HG02623 (cell line): ENCODE data around the gene PSMG4.

Experiments
- ATAC-seq: cut with Tn5 transposase; IDR thresholded peaks from one replicate; pipeline ENCODE4 v1.9.1; 2021; ENCODE audit warnings: moderate library complexity; ENCODE audit not compliant: unreplicated experiment

Gene PSMG4

DNA sequence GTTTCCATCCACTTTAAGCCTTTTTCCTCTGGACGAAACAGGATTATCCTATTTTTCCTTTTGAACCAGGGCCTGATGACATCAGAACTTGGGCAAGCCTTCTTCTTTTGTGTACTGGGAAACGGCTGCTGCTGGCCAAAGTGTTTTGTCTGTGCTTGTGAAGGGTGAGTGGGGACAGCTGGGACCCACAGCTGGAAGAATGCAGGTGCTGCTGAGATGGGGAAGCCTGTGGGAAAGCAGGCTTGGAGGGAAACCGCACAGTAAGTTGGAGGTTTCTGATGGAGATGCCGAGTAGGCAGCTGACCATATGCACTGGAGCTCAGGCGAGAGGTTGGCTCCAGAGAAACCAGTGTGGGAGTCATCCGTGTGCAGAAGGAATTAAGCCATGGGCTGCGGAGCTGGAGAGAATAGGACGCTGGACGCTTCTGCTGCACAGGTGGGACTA lies 8.5 kb upstream of the PSMG4 start:
- ATAC-seq: no peak

DNA sequence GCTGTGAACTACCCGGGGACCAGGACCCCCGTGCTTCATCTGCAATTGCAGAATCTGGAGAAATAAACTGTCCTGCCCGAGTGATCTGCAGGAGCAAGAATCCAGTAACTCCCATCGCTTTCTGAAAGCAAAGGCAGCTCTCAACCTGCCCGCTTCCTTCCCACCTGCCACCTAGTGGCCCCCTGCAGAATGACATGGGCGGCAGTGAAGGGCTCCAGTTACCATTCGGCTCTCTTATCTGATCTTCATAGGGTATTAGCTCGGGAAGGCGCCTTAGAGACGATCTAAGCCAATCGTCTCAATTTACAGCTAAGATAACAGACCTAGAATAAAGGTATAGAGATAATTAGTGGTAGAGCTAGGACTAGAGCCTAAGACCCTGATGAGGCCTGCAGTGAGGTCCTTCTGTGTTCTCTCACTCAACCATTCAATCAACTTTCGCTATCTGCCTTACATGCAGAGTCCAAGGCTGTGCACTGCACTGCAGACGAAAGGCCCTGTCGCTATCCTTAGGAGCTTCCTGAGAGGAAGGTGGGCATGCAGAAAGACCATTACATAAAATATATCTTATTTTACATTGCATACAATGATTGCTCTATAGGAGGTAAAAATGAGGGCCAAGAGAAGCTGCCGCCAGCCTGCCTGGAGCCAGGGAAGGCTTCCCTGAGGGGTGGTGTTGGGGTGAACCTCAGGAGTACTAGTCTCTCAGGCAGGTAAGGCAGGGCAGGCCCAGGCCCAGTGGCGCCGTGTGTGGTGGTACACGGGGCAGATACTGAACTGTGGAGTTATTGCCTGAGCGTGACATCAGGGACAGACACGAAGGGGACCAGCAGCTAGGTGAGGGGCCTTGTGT lies 7.1 kb upstream of the PSMG4 start:
- ATAC-seq: no peak

DNA sequence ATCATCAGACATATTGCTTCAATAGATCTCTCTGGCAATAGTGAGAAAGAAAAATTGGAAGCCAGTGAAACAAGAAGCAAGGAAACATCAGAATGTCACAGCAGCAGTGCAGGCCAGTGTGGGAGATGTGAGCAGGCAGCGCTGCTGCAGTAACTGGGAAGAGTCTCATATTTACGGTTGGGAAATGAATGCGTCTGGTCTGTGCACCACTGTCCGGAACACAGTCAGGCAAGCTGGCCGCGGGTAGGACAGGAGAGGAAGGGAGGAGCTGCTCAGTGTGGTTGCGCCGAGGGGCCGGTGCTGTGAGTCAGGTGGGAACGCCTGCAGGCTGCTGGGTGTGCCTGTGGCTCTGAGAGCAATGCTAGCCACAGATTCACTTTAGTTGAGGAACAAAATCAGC lies 6.4 kb upstream of the PSMG4 start:
- no peak for ATAC-seq

DNA sequence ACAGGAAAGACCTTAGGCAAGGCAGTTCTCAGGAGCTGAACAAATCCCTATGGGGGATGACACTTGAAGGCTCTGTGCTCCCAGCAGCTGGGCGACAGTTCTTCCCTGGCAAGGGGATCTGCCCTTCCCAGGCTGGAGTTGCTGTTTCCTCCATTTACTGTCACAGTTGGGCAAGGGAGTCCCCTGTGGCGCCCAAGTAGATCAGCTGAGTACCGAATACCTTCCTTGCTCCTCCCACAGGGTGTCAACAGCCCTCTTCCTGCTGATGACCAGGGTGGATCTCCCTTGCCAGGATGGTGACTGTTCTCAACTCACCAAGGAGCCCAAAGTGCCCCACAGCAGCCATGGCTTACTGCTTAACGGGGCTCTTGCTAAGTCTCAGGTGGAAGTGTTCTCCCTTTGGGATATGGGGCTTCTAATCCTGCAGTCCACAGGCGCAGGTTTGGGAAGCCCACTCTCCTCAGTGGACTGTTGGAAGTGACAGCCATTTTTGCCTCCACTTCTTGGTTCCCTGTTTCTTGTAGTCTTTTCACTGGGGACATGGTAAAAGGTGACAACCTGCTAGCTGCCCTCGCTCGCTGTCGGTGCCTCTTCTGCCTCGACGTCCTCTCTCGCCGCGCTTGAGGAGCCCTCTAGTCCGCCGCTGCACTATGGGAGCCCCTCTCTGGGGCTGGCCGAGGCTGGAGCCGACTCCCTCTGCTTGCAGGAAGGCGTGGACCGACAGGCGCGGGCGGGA lies 5.7 kb upstream of the PSMG4 start:
- no peak for ATAC-seq

DNA sequence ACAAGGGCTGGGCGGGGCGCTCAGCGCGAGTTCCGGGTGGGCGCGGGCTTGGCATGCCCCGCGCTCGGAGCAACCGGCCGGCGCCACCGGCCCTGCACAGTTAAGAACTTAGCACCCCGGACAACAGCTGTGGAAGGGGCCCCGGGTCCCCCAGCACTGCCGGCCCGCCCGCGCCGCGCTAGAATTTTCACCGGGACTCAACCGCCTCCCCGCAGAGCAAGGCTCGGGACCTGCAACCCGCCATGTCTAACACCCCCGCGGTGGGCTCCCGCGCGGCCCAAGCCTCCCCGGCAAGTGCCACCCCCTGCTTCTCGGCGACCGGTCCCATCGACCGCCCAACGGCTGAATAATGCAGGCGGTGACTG lies 5.2 kb upstream of the PSMG4 start:
- ATAC-seq: no peak

DNA sequence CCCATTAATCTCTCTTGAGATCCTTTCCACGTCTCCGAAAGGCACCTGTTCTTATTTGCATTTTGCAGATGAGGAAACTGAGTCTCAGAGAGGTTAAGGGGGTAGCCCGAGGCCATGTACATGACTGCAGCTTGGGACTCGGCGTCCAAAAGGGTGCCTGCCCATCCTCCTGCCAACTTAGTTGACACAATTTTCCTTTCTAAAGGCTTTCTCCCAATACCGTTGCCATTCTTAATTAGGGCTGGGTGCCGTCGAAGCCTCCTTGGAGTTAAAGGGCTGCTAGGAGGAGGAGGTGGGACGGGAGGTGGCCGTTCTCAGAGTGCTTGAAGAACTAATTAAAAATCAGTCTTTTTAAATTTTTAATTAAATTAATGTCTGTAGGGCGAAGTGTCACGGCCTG lies 546 bp upstream of the PSMG4 start:
- no peak for ATAC-seq

DNA sequence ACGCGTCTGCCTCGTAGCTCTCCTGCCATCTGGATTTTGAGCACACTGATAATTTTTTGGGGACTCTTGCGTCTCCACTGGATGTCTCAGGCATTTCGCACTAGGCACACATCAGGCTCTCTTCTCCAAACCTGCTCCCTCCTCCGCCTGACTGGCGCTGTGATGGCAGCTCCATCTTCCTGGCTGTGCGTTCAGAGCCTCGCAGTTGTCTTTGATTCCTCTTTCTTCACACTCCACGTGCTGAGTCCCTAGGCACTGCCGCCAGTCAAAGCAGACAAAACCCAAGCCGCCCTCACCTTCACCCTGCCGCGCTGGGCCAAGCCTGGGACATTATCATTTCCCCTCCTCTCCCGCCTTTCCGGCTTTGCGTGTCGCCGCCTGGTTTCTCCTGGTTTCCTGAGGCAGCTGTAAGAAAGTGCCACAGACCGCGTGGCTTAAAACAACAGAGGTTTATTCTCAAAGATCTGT lies 778 bp downstream of the PSMG4 start:
- ATAC-seq: peak; percentile 25

DNA sequence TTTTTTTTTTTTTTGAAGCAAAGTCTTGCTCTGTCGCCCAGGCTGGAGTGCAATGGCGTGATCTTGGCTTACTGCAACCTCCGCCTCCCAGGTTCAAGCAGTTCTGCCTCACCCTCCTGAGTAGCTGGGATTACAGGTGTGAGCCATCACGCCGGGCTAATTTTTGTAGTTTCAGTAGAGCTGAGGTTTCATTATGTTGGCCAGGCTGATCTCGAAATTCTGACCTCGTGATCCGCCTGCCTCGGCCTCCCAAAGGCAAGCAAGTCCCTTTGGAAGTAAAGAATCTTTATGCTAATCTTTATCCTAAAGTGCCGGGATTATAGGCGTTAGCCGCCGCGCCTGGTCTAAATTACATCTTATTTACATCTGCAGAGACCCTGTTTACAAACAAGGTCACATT lies 1.5 kb downstream of the PSMG4 start:
- ATAC-seq: no peak

DNA sequence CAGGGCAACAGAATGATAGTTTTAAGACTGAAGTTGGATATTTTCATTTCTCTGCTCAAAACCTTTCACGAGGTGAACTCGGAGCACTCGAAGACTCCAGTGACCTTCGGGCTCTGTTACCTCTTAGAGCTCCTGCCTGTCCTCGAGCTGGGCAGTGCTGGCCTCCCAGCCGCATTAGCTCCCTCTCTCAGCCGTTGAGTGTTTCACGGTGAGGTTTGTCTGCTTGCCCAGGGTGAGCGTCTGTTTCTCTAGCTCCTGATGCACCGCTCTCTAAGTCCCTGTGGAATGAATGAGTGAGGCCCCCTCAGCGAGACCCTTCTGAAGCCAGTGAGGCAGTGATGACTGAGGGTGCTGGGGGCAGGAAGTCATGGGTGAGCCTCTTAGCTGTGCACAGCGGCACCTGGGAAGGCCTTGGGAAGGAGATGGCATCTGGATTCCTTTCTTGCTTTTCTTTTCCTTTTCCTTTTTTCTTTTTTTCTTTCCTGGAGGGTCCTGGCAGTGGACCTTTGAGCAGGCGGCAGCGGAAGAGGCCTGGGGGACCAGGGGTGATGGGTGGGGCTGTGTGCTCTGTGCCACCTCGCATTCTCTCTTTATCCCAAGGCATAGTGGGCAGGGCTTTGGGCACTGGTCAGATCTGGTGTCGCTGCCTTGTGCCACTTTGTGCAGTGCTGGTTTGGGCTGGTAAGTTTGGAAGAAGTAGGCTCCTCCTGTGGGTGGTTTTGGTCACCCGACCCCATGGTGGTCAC lies 2.2 kb downstream of the PSMG4 start:
- no peak for ATAC-seq

DNA sequence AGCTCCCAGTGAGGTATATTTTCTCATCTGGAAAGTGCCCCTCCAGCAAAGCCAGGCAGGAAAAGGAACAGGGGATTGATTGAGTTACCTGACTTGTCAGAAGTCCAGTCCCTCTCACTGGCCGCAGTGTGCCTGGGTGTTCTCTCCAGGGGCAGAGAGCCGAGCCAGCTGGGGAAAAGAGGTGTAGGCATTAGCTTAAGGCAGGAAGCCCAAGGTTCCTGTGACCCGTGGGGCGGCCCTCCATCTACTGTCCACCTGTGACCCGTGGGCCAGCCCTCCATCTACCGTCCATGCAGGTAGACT lies 2.7 kb downstream of the PSMG4 start:
- ATAC-seq: no peak

DNA sequence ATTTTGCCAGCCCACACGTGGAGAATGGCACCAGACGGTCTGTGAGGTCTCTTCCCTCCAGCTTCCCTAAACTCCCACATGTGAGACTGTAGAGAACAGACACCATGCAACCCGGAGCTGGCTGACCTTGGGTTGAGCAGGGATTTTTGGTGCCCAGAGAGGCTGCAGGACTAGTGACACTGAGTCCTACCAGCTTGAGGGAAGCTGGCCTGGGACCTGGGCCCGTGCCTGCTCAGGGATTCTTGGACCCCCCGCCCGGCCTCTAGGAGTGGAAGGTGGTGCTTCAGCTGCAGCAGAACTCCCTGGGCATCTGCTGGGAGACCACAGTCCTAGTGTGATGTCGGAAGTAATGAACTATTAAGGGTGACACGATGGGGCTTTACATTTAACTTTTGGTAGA lies 3.2 kb downstream of the PSMG4 start:
- no peak for ATAC-seq

DNA sequence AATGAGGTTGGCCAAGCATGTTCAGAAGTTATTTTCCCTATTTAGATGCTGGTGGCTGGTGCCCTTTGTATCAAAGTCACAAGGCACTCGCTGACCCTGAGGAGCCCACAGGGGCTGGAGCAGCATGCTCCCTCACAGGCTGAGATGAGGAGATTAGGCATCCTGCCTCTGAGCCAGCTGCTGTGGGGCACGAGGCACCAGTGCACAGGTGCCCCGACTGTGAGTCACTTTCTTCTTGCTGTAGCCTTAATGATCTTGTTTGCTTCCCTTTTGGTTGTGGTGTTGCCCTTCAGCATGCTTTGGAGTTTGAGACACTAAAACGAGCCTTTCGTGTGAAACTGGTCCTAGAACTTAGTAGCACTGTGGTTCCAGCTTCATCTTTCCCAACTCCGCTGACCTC lies 4.3 kb downstream of the PSMG4 start:
- ATAC-seq: no peak

DNA sequence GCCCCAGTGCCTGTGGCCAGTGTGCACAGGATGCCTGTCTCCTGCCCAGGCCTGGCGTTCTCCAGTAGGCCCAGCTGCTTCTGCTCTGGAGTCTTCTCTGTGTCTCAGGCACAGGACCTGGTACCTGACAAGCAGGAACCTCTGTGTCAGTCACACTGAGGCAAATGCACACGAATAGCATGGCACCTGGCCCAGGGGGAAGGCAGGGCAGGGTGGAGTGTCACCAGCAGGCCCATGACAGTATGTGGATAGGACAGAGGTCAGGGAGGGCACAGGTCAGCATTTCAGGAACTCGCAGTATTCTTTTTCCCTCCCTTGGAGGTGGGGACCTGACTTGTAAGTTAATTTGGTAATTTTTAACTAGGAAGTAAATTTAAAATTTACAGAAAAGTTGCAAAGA lies 5.6 kb downstream of the PSMG4 start:
- no peak for ATAC-seq

DNA sequence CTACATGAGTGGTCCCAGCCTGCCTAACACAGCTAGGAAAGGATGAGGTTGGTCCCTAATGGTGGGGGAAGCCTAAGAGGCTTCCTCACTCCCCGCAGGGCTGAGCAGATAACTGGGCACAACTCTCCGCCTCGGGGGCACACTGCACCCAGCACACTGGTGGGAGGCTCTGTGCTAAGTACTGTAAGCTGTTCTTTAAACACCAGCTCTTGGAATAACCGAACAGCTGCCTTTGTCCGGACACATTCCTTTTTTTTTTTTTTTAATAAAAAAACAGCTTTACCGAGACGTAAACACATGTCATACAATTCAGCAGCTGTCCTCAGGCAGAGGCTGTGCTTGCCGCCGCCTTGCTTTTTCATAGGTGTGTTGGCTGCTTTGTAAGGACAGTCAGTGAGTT lies 6.9 kb downstream of the PSMG4 start:
- ATAC-seq: no peak

DNA sequence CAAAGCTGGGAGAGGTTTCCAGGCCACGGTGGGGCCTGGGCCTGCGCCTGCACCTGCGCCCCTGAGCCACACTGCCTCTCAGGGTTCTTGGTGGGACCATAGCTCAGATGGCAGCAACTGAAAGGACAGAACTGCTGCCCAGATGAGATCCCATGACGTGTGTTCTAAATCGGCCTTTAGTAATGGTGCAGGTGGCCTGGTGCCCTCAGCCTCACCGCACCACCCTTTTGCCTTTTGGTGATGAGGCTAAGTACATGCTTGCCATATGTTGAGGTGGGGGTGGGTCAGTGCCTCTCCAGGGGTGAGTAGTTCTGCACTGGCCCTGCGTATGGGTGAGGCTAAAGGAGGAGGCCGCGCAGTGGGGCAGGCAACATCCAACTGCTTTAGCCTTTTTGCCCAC lies 7.4 kb downstream of the PSMG4 start:
- no peak for ATAC-seq

DNA sequence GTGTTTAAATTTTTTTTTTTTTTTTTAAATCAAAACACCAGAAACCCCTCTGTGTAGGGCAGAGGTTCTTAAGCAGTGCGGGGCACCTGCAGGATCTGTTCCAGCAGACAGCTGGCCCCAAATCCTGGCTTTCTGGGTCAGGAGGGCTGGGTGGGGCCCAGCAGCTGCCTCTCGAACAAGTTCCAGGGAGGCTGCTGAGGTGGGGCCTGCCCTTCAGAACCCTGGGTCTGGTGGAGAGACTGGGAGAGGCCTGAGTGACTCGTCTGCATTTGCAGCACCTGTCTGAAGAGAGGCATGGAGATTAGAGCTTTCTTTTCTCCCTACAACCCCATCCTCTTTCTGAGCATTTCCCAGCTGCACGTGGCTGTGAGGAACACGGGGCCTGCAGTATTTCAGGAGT lies 8.4 kb downstream of the PSMG4 start:
- no peak for ATAC-seq

DNA sequence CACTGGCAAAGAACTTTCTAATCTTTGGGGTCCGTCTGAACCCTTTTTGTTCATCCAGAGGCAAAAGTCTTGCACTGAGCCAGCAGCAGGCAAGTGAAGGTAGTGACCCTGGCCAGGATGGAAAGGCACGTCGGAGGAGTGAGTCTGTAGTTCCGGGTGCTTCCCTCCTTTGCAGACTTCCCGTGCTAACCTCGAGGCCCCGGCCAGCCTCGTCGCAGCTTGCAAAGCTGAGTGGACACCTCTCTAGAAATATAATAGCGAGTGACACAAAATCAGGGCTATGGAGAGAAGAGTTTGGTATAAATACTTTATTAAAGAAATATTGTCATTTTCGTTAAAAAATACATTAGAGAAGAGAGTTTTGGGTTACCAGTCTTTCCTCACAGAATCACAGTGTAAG lies 9.9 kb downstream of the PSMG4 start:
- ATAC-seq: no peak

DNA sequence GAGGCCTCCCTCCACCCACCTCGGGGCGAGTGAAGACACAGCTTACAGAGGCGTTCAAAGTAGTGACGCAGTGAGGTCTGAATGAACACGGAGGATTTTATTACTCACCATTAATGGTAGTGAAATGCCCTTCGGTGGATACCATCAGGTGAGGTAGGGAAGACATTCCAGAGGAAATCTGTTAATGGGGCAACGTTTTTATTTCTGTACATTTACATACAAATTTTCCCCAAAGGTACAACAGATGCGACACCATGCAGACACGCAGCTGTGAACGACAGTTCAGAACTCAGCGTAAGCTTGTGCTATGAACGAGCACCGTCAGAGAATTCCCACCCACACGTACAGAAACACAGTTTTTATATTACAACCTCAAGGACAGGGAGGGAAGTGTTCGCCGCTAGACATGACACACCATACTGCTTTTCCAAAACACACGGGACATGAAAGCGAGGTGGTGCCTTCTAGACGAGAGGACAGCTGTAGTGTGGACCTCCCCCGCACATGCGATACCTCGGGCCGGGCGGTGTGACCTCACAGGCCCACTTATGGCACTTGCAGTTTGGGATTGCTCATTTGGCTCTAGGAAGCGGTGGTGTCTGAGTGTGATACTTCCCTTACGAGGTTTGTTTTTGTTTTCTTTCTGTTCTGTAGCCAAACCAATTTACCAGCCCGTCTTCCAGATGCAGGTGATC lies 10.7 kb downstream of the PSMG4 start:
- ATAC-seq: no peak

DNA sequence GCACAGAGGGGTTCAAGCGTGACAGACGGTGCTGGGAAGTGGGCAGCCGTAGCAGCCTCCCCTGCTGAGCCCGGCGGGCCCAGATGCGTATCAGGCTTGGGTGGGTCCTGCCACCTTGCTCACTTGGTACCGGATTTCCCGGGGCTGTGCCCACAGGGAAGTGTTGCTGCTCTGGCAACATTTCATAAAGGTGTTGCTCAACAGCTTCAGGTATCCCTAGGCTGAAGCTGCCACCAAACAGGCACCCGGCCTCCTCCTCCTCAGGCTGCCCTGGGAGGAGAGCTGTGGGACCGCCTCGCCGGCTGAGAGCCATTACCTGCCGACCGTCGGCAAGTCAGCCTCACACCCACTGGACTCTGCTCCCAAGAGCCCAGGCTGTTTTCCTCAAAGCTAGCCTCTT lies 11.5 kb downstream of the PSMG4 start:
- ATAC-seq: no peak

DNA sequence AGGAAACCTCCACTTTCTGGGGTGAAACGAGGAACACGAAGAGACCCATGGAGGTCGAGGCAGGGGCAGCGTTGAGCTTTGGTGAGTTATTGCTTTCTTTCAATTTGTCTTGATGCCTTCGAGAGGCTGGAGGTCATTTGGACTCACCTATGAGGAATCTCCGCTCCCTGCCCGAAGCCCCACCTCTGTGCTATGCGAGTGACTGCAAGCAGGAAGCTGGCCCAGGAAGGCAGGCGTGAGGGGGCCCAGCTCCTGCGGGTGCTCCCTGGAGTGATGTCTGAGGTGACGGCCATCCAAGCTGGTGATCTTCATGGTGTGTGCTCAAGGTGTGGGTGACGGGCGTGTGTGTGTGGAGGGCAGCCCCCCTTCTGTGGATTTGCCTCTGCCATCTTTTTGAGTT lies 13.0 kb downstream of the PSMG4 start:
- ATAC-seq: no peak

DNA sequence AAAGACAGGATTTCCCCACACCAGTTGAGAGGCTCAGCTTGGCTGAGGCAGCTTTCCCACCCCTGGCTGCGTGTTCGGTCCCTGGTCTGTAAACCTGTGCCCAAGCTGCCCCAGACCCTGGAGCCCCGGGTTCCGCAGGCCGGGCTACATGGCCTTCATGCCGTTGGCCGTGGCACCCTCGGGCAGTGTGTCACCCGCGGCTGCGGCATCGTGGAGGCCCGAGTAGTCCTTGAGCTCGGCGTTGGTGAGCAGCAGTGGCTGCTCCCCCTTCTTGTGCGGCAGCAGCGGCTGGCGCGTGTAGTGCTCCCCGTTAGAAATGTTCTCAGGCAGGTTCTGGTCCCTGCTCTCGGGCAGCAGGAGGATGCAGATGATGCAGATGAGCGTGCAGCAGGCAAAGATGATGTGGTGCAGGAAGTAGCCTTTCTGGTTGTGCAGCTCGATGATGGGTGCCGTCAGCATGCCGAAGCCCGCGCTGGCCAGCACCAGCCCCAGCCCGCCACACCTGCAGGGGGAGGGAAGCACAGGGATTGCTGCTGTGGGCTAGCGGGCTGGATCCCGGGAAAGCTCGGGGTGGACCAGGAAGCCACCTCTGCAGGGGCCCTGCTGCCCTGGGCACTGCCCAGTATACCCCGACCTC lies 14.3 kb downstream of the PSMG4 start:
- no peak for ATAC-seq
